MM.1S (cell line): ENCODE data around the gene LILRA6.

ENCODE experiments used
- DNase-seq: peaks from one replicate; pipeline ENCODE4 v3.0.0-alpha.2; 2015
- H2AFZ ChIP-seq: fragments of 300-600 bp; sonication (generic); 2 replicates; pipeline ENCODE4 v1.6.0; 2016; ENCODE audit warnings: antibody characterized with exemption, low read length
- H3F3A ChIP-seq: fragments of 300-600 bp; sonication (generic); 2 replicates; pipeline ENCODE4 v1.6.1; 2016; ENCODE audit warnings: mild to moderate bottlenecking, antibody characterized with exemption, low read length, moderate library complexity, mixed read lengths; ENCODE audit not compliant: insufficient read depth
- H3K27ac ChIP-seq: fragments of 300-600 bp; sonication (generic); 2 replicates; pipeline ENCODE4 v1.5.1; 2016; ENCODE audit warnings: mild to moderate bottlenecking, low read length
- H3K27me3 ChIP-seq: fragments of 300-600 bp; sonication (generic); replicated peaks from 2 replicates; pipeline ENCODE4 v1.6.0; 2016; ENCODE audit warnings: low read length; ENCODE audit not compliant: insufficient read depth
- H3K36me3 ChIP-seq: fragments of 300-600 bp; sonication (generic); replicated peaks from 2 replicates; pipeline ENCODE4 v1.6.1; 2016; ENCODE audit warnings: mild to moderate bottlenecking, low read length, mixed read lengths; ENCODE audit not compliant: insufficient read depth
- H3K4me1 ChIP-seq: fragments of 300-600 bp; sonication (generic); 2 replicates; pipeline ENCODE4 v1.6.1; 2016; ENCODE audit warnings: low read length, mixed read lengths
- H3K4me2 ChIP-seq: fragments of 300-600 bp; sonication (generic); 2 replicates; pipeline ENCODE4 v1.6.0; 2016; ENCODE audit warnings: low read depth, low read length
- H3K4me3 ChIP-seq: fragments of 300-600 bp; sonication (generic); 2 replicates; pipeline ENCODE4 v1.5.1; 2016; ENCODE audit warnings: low read length, mixed read lengths
- H3K79me2 ChIP-seq: fragments of 300-600 bp; sonication (generic); 2 replicates; pipeline ENCODE4 v1.6.1; 2016; ENCODE audit warnings: mixed run types, low read length, mixed read lengths
- H3K9ac ChIP-seq: fragments of 300-600 bp; sonication (generic); 2 replicates; pipeline ENCODE4 v1.6.1; 2016; ENCODE audit warnings: low read length, mixed read lengths
- H3K9me2 ChIP-seq: fragments of 300-600 bp; sonication (generic); replicated peaks from 2 replicates; pipeline ENCODE4 v1.6.1; 2016; ENCODE audit warnings: mild to moderate bottlenecking, low read length, mixed read lengths; ENCODE audit not compliant: insufficient read depth
- H3K9me3 ChIP-seq: fragments of 300-600 bp; sonication (generic); replicated peaks from 2 replicates; pipeline ENCODE4 v1.6.1; 2016; ENCODE audit warnings: mild to moderate bottlenecking, low read length, mixed read lengths; ENCODE audit not compliant: insufficient read depth
- H4K20me1 ChIP-seq: fragments of 300-600 bp; sonication (generic); 2 replicates; pipeline ENCODE4 v1.6.1; 2016; ENCODE audit warnings: mild to moderate bottlenecking, low read length, moderate library complexity, mixed read lengths; ENCODE audit not compliant: insufficient read depth
- EZH2 ChIP-seq: fragments of 300-600 bp; sonication (generic); optimal IDR thresholded peaks from 2 replicates; pipeline ENCODE3; 2017; ENCODE audit warnings: low read depth, mild to moderate bottlenecking, antibody characterized with exemption, low read length, mixed read lengths
- EZH2phosphoT487 ChIP-seq: fragments of 300-600 bp; sonication (generic); IDR thresholded peaks from 2 replicates; pipeline ENCODE4 v1.6.1; 2018; ENCODE audit warnings: antibody characterized with exemption, low read length
- TF ChIP-seq, protein P1 (sequence below): fragments of 300-600 bp; sonication (generic); IDR thresholded peaks from 2 replicates; pipeline ENCODE4 v1.5.1; 2016; ENCODE audit warnings: antibody characterized with exemption, low read length, mixed read lengths

Gene LILRA6

GRCh38 chr19:54262066-54262465 is 19.5 kb upstream of the LILRA6 start:
- Histone ChIP-seq H3K4me1 (no peaks in the 10 kb centered on the region), H3K4me2 (no peak overlapping the region), H3F3A (no peaks in the 10 kb centered on the region), H3K9ac (no peak overlapping the region), H3K9me3 (no peaks in the 10 kb centered on the region), H3K4me3 (no peak overlapping the region), H3K79me2 (no peaks in the 10 kb centered on the region), H2AFZ (no peak overlapping the region), H4K20me1 (no peaks in the 10 kb centered on the region), H3K27ac (no peak overlapping the region), H3K27me3 (peaks cover 72% of the 10 kb centered on the region), H3K9me2 (no peaks in the 10 kb centered on the region), H3K36me3 (no peaks in the 10 kb centered on the region)
- TF ChIP-seq, protein P1, sequence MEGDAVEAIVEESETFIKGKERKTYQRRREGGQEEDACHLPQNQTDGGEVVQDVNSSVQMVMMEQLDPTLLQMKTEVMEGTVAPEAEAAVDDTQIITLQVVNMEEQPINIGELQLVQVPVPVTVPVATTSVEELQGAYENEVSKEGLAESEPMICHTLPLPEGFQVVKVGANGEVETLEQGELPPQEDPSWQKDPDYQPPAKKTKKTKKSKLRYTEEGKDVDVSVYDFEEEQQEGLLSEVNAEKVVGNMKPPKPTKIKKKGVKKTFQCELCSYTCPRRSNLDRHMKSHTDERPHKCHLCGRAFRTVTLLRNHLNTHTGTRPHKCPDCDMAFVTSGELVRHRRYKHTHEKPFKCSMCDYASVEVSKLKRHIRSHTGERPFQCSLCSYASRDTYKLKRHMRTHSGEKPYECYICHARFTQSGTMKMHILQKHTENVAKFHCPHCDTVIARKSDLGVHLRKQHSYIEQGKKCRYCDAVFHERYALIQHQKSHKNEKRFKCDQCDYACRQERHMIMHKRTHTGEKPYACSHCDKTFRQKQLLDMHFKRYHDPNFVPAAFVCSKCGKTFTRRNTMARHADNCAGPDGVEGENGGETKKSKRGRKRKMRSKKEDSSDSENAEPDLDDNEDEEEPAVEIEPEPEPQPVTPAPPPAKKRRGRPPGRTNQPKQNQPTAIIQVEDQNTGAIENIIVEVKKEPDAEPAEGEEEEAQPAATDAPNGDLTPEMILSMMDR, result no peak
- DNase-seq, result no peak

DNA sequence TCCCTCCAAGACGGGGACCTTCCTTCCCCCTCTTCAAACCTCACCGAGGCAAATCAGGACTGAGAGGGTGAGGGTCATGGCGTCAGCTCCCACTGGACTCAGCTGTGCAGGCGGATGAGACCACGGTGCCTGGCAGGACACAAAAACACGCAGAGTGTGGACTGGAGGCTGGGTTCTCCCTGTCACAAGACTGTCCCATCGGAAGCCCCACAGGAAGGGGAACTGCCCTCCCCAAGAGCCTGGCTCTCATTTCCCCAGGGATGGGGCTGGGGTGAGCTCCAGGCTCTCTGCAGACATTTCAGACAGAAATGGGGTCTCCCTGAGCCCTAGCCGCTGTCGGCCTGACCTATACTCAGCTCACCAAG is 14.5 kb upstream of the LILRA6 start, which contains the start of gene LILRB5:
Gene LILRB5, minus strand, starts transcription at position 158 of the 365 bp plus-strand sequence. Its CDS starts 80 bp downstream, at position 78.
- H3F3A ChIP-seq, result no peaks in the 10 kb centered on the region
- peaks cover 96% of the 10 kb centered on the region for H3K27me3 ChIP-seq
- H3K27ac ChIP-seq, result no peak within 1 kb of the TSS
- no peaks in the 10 kb centered on the region for H3K4me1 ChIP-seq
- no peaks in the 10 kb centered on the region for H3K36me3 ChIP-seq
- no peaks in the 10 kb centered on the region for H3K9me2 ChIP-seq
- no peaks in the 10 kb centered on the region for H3K79me2 ChIP-seq
- no peak for TF ChIP-seq EZH2phosphoT487
- TF ChIP-seq, protein P1, result no peak
- no peak for TF ChIP-seq EZH2
- no peak within 1 kb of the TSS for H2AFZ ChIP-seq
- H3K9ac ChIP-seq, result no peak within 1 kb of the TSS
- no peak for DNase-seq
- H3K9me3 ChIP-seq, result no peaks in the 10 kb centered on the region
- H3K4me2 ChIP-seq, result no peak within 1 kb of the TSS
- no peaks in the 10 kb centered on the region for H4K20me1 ChIP-seq
- no peak within 1 kb of the TSS for H3K4me3 ChIP-seq

- Histone ChIP-seq H3K9me2 (no peaks in the 10 kb centered on the region), H3K27ac (no peak overlapping the region), H3K27me3 (peaks cover 93% of the 10 kb centered on the region), H3K9ac (no peak overlapping the region), H3K36me3 (no peaks in the 10 kb centered on the region), H3K9me3 (no peaks in the 10 kb centered on the region), H3K4me2 (no peak overlapping the region), H4K20me1 (no peaks in the 10 kb centered on the region), H3F3A (no peaks in the 10 kb centered on the region), H2AFZ (no peak overlapping the region), H3K79me2 (no peaks in the 10 kb centered on the region), H3K4me1 (no peaks in the 10 kb centered on the region), H3K4me3 (no peak overlapping the region)
- TF ChIP-seq EZH2phosphoT487 (no peak), EZH2 (no peak)
- TF ChIP-seq, protein P1, result no peak
- no peak for DNase-seq
Measured at GRCh38 chr19:54256250-54257115, 13.9 kb upstream of the LILRA6 start.
